NOMO-1 treated with dmso at 0.1 percent for 144 hours (cell line): Measurements from ENCODE around the gene EVA1B.

Experiments used
- DNase-seq: peaks from one replicate; lab custom pipeline; 2025; ENCODE audit not compliant: unreplicated experiment; lab: John Stamatoyannopoulos, UW

EVA1B gene

GRCh38 chr1:36346741-36347370, 23.4 kb upstream of the EVA1B start:
- DNase-seq = no peak

DNA sequence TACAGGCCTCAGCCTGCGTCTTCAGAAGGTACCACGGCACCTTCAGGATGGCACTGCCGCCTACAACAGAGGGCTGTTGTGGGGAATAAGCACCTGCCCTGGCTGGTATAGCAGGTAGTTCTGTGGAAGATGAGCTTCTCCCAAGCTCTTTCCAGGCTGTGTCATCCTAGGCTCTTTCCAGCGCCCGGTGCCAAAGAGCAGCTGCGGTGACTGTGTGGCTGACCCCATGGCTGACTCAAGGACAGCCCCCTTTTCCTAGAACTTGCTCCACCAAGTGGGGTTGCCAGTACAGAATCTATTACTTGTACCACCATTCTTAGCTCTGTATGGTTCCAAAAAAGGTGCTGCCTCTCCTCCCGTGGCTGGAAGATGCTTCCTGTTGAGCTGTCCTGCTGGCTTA, 21.9 kb upstream of the EVA1B start:
- no peak for DNase-seq

- DNase-seq = no peak
Measured at GRCh38 chr1:36344395-36344680, 20.9 kb upstream of the EVA1B start.

DNA sequence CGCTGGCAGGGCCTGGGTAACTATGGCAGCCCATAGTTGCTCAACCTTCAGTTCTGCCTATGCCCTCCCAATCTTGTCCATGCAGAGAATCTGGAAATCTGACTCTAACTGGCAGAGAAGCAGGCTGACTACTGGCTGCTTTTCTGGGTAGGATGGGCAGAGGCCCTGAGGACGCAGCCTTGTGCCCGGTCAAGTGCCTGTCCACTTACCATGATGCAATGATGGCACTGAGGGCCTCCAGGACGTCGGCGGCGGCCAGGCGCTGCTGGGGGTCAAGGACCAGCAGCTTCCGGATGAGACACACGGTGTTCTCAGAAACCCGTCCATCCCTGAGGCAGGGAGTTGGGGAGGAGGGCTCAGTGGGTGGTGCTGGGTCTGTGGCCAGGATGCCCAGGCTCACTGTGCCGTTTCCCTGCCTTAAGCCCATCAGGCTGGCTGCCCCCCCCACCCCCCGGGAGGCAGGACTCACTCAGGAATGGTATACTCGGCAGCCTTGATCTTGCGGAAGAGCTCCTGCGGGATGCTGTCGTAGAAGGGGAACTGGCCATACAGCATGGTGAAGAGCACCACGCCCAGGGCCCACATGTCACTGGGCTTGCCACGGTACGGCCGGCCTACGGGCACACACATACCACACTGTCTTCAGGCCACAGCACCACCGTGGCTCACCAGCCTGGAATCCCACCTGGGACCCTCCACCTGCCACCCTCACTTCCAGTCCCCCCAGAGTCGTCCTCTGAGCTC, 20.4 kb upstream of the EVA1B start:
- no peak for DNase-seq

DNA sequence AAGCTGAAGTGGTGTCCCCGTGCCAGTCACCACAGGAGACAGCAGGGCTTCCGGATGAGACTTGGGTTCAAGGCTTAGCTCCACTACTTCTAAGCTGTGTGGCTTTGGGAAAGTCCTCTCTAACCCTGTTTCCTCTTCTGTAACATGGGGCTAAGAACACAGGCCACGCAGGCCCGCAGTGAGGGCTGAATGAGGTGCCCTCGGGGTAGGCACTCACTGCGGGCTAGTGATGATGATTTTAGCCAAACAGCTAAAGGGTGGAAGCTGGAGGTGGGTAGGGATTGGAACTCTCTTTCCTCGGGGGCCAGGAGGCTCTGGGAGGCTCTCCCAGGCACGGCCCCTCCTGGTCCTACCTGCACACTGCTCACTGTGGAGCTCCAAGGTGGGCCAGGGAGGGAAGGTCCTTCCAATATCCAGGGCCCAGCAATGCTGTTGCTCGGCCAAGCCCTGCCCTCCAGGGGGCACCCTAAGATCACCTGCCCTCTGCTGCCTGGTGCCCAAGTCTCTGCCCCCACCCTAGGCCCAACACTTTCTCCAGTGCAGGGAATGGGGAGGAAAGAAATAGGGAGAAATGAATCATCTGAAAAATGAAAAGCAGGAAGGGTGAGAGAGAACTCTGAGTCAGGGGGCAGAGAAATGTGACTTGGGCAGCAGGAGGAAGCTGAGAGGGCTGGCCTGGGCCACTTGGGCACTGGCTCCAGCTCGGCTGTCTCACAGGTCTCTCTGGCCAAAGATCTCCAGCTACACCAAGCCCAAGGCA, 19.2 kb upstream of the EVA1B start:
- DNase-seq = no peak

DNA sequence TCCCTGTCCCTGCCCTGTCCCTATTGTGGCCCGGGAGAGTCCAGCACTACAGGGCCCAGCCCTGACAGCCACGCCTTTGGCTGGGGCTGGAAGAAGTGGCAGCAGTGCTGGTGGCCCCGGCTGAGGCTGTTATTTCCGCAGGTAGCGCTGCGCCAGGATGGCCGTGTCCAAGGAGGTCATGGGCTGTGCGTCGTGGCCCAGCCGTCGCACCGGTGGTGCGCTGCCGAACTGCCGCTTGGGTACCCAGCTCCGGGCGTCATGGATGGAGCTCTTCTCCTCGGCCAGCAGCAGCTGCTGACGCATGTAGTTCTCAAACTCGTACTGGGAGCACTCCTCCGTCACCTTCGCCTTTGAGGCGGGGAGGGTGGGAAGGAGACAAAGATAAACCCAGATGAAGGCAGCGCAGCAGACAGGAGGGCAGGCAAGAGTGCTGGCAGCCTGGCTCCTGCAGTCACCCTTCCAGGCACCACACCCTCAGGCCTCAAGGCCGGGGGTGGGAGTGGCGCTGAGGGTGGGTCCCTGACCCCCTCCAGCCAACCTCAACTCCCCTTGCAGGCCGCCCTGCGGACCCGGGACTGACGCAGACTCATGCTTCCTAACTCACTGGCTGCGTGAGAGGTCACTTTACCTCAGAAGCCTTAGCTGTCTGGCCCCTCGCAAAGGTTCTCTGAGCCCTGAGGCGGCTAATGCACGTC, 18.3 kb upstream of the EVA1B start:
- DNase-seq = no peak

- DNase-seq = no peak
Measured at GRCh38 chr1:36339615-36340014, 16.2 kb upstream of the EVA1B start.

DNA sequence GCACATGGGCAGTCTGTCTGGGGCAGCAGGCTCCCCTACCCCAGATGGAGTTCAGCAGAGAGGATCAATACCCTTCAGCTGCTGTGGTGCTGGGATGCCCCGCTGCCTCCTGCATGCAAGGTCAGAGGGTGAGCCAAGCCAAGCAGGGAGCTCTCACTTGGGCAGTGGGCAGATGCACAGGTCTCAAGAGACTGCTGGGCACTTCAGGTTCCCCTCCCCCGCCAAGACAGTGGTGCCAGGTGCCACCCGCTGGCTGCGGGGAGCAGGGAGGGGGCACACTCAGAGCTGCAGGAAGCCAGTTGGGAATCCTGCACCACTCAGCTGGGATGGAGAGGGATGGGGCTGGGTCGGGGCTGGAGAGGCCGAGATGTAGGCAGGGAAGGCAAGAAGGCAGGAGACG, 15.8 kb upstream of the EVA1B start:
- no peak for DNase-seq

- no peak for DNase-seq
Measured at GRCh38 chr1:36337830-36338229, 14.4 kb upstream of the EVA1B start.

DNA sequence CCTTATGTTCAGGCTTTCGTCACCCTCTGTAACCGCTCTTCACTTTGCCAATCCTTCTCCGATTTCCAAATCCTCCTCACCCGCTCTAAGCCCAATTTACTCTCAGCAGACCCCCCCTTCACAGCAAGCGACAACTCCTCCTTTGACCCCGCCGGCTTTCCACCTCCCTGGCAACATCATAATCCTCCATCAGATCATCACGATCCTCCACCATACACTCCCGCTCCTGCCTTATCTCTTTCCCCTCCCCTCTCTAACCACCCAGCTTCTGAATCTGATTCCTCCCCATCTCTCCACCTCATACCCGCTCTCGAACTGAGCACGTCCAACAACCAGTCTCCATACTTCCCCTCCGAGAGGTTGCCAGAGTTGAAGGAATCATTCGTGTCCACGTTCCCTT, 7.5 kb upstream of the EVA1B start:
- no peak for DNase-seq

DNA sequence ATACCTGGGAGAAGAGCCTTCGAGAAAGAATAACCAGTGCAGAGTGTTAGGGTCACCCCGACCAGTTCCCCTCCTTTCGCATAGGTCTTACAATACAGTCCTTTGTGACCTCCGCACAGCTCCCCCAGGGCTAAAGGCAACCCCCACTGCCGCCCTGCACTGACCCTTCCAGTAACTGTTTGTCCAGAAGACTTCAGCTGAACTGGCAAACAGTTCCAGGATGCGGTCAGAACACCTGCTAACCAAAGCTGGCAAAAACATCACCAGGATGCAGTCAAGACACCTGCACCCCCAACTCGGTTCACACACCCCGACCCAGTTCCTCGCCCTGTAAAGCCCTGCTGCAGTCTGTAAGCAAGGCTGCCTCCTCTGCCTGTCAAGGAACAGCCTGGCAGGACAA, 6.4 kb upstream of the EVA1B start:
- DNase-seq = no peak

DNA sequence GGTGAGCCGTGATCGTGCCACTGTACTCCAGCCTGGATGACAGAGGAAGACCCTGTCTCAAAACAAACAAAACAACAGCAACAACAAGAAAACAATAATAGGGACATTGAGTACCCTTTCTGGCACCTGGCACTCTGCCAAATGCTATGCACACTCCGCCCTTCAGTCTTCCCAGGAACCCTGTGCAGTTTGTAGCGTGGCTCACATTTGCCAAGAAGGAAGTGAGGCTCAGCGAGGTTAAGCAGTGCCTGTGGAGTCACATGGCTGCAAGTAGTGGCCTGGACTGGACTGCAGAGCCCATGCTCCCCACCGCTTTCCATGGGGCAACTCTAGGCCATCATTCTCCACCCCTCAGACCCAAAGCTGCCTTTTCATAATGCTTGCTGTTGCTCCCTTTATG, 5.3 kb upstream of the EVA1B start:
- no peak for DNase-seq

- DNase-seq = no peak
Measured at GRCh38 chr1:36328088-36328480, 4.6 kb upstream of the EVA1B start.

DNA sequence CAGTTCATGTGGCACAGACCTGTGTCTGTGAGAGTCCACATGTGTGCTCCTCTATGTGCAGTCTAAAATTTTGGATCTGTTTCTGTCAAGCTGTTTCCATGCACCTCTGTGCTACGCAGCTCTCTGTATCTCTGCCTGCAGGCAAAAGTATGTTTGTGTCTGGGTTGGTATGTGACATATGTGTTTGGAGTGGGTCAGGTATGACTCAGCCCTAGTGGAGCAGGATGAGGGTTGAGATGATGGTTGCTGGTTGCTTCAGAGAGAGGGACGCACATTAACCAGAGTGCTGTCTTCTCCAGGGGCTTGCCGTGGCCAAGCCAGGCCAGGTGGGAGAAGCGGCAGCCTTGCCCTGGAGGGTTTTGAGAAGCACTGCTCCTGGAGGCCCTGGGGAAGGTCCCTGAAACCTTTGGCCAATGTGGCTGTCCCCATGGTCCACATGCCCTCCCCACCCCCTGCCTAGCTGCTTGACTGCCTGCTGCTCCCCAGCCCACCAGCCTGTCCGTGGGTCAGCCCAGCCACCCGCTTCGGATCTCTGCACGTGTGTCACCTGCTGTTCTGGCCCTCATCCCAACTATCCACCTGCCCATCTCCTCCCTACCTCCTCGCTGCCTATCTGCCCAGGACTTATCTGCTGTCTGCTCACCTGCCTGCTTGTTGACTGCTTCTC, 4.1 kb upstream of the EVA1B start:
- DNase-seq = no peak

GRCh38 chr1:36326499-36326898, 3.1 kb upstream of the EVA1B start:
- DNase-seq = no peak

DNA sequence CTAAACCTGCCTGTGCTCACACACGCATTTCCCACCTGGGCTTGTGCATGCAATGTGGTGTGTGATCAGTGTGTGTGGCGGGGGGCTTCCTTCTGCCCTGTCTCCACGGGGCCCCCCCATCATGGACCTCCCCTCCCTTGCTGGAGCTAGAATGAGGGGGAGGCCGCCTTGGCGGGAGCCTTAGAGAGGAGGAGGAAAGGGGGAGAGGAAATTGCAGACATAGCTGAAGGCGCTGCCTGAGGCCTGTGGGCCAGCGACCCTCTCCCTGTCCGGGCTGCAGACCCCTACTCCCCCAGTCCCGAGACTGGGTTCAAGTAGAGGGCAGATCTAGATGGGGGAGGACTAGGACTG, 883 bp upstream of the EVA1B start:
- no peak for DNase-seq

DNA sequence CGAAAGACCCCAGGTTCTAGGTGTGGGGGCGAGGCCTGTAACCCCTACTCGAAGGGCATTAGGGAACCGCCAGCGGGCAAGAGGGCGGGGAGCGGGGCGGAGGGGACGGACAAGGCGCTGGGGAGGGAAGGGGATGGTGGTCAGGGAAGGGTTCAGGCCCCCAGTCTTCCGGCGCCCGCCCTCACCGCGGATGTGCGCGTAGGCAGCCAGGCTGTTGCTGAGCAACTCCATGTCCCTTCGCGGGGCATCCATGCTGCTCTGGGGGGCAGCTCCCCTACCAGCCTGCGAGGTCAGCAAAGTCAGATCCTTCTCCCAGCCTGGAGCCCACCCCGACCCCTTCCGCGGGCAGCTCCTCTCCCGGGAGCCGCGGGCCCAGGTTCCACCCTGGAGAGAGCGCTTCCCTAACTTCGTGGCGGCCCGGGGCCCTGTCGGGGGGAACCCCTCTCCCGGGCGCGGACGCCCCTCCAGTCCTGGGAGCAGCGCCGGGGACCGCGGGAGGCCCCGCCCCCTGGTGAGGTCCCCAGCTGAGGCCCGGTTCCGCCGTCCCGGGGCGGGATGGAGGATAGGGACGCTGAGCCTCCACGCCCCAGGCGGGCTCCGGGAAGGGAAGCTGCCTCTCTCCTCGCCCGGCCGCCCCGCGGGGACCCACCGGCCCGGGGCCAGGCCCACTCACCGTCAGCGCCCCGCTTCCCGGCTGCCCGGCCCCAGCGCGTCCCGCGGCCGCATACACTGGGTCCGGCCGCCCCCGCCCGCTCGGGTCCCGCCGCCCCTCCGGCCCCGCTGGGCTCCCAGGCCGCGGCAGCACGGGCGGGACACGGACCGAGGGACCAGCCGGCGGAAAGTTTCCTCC, 434 bp downstream of the EVA1B start:
- DNase-seq = no peak

- no peak for DNase-seq
Measured at GRCh38 chr1:36322041-36322785, 1.2 kb downstream of the EVA1B start.

DNA sequence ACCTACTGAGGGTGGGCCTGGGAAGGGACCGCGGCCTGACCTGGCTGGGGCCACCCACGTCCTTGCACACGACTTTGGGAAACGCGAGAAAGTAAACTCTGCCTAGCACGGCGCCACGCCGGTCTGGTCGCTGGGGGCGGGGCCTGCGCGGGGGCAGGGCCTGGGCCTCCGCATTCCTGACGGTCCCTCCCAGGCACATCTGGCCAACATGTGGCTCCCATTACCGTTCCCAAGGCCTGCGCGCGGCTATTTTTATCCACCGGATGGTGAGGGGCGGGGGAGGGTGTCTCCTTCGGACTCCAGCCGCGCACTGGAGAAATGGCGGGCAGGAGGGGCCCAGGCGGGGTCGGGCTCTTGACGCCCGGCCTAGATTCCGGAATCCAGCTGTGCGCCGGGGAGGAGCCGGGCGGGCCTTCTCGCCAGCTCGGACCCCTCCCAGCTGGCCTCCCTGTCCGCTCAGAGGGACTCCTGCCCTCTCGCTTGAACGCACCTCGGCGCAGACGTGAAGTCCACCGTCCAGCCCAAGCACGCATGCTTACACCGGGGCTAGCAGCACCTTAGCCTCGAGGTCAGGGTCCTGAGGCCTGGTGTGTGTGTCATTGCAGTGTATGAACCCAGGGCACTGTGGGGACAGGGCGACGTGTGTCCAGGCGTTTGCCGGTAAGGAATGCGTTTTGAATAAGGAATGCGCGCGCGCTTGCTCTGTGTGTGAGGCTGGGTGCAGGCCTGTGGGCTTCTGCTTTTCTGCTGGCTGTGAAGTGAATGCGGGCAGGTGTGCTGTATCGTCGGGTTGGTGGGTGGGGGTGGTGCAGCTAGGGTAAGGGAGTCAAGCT, 2.1 kb downstream of the EVA1B start:
- DNase-seq = no peak
